Kidney (tissue), 14 donors: ENCODE measurements around the gene STK17B. TPM values are rescaled to one million over a fixed set of nuclear protein-coding genes. Genes with fewer than 3 reads are reported as not detected.

Experiments used
- DNase-seq, 5 donors: peaks; one replicate each; pipeline ENCODE4 v3.0.0-alpha.2; 2013 to 2020
- FAIRE-seq: peaks from 2 replicates; lab custom pipeline; 2012; peaks lifted over from hg19 to GRCh38; lab: Jason Lieb, UNC
- H3K27ac ChIP-seq, 2 donors: one replicate each; pipeline ENCODE4 v1.7.0; 2013; ENCODE audit warnings: low read depth in 2 of 2, low read length in 2 of 2, inconsistent platforms in 1 of 2
- H3K27me3 ChIP-seq: one replicate; pipeline ENCODE4 v1.7.1; 2013; ENCODE audit warnings: low read length, inconsistent platforms; ENCODE audit not compliant: control insufficient read depth, insufficient read depth
- H3K36me3 ChIP-seq, 3 donors: one replicate each; pipeline versions ENCODE4 v1.7.0 to v1.7.1; 2013; ENCODE audit warnings: low read length in 3 of 3, control low read depth in 1 of 3, inconsistent platforms in 1 of 3; ENCODE audit not compliant: insufficient read depth in 3 of 3, control insufficient read depth in 2 of 3
- H3K4me1 ChIP-seq, 3 donors: one replicate each; pipeline versions ENCODE4 v1.7.0 to v1.7.1; 2013; ENCODE audit warnings: low read length in 3 of 3, inconsistent platforms in 1 of 3, low read depth in 1 of 3; ENCODE audit not compliant: control insufficient read depth in 2 of 3, insufficient read depth in 2 of 3
- H3K4me3 ChIP-seq, 3 donors: one replicate each; pipeline versions ENCODE4 v1.7.0 to v1.8.1; 2013; ENCODE audit warnings: low read length in 3 of 3, control low read depth in 1 of 3, inconsistent platforms in 1 of 3
- H3K9ac ChIP-seq, 3 donors: one replicate each; pipeline versions ENCODE4 v1.7.0 to v1.7.1; 2013; ENCODE audit warnings: low read length in 3 of 3, control low read depth in 1 of 3, inconsistent platforms in 1 of 3
- H3K9me3 ChIP-seq, 3 donors: one replicate each; pipeline versions ENCODE4 v1.7.0 to v1.7.1; 2013; ENCODE audit warnings: low read length in 3 of 3, control low read depth in 1 of 3, inconsistent platforms in 1 of 3; ENCODE audit not compliant: control insufficient read depth in 2 of 3, insufficient read depth in 1 of 3
- CTCF ChIP-seq: IDR thresholded peaks from 3 replicates; pipeline ENCODE4 v1.5.1; 2012; ENCODE audit warnings: mild to moderate bottlenecking, moderate library complexity, borderline replicate concordance; ENCODE audit not compliant: insufficient read depth; ENCODE audit errors: extremely low read depth
- intact Hi-C: fragments of 100-400 bp; cut with DNase I; formaldehyde crosslinking; loops from one replicate; pipeline ENCODE4 v1.11.1; 2022
- polyA plus RNA-seq: library from polyadenylated mRNA; stranded (reverse); fragments of 350-450 nt; fragmentation: Illumina TruSeq; extraction: RNeasy Lipid Tissue Mini Kit (QIAGEN cat#74804); gene quantifications from one replicate; pipeline ENCODE4 v1.2.3, GENCODE V29; 2014; ENCODE audit warnings: low read depth, low replicate concordance; ENCODE audit not compliant: insufficient read depth
- total RNA-seq: library from RNA; stranded (reverse); fragmentation: NEBNext Ultra II Directional; extraction: Animal tissue kit (Norgen Biotek cat#: 25700); gene quantifications from one replicate; pipeline ENCODE4 v1.2.1, GENCODE V29; 2021
- donor health status: control.
- donor health status: control.
- donor health status: control.
- donor health status: control.
- donor health status: control.
- donor health status: DM: yes; HTN: yes; CAD: no.
- donor health status: Normal renal cell carcinoma (clear cell type).

The STK17B gene
- total and polyA plus RNA-seq, 2 donors from 2014 or later, result 3.4 to 41.0 TPM

DNA sequence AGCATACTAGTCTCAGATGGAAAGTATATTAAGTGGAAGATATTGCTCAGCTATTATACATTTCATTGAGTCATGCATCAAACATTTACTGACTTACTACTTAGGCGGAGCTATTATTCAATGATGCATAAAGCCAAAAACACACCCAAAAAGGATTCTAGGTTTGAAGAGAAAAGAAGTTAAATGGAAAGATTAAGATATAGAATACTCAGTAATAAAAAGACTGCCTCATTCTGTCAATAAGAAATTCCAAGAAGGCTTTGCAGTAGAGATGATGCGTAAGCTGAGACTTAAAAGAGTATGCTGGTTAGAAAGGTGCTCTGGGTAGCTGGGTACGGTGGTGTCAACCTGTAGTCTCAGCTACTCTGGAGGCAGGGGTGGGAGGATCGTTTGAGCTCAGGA lies 27.6 kb downstream of the STK17B start:
- no peak for DNase-seq
- no peak overlapping the region for H3K4me3 ChIP-seq
- no peaks in the 10 kb centered on the region for H3K9me3 ChIP-seq
- H3K27me3 ChIP-seq, result no peaks in the 10 kb centered on the region
- no peaks in the 10 kb centered on the region for H3K4me1 ChIP-seq
- no peak for FAIRE-seq
- no peak overlapping the region for H3K27ac ChIP-seq
- no peak overlapping the region for H3K9ac ChIP-seq
- peaks cover 0 to 9% (median 3%) of the 10 kb centered on the region in 3 donors for H3K36me3 ChIP-seq
- intact Hi-C loops, result no loop called here
- TF ChIP-seq CTCF, result no peak

DNA sequence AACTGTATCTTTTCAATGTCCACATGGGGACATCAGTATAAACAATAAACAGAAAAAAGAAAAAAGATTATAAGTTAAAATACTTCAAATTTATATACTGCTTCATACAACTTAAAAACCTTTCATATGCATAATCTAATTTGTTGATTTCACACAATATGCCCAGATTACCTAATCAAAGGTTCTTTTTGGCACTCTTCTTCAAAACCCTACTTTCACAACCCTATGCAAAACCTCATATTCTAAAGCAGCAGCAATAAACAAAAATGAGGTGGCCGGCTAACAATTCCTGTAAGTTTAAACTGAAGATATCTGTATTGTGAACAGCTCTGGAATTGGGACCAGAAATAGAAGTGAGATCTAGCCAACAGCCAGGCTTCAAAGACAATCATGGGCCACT lies 28.6 kb downstream of the STK17B start:
- peaks cover 0 to 9% (median 3%) of the 10 kb centered on the region in 3 donors for H3K36me3 ChIP-seq
- no peak overlapping the region for H3K27ac ChIP-seq
- H3K9me3 ChIP-seq, result no peaks in the 10 kb centered on the region
- intact Hi-C loops, result no loop called here
- no peak overlapping the region for H3K4me3 ChIP-seq
- H3K27me3 ChIP-seq, result no peaks in the 10 kb centered on the region
- no peak for TF ChIP-seq CTCF
- no peaks in the 10 kb centered on the region for H3K4me1 ChIP-seq
- no peak for FAIRE-seq
- no peak for DNase-seq
- no peak overlapping the region for H3K9ac ChIP-seq

DNA sequence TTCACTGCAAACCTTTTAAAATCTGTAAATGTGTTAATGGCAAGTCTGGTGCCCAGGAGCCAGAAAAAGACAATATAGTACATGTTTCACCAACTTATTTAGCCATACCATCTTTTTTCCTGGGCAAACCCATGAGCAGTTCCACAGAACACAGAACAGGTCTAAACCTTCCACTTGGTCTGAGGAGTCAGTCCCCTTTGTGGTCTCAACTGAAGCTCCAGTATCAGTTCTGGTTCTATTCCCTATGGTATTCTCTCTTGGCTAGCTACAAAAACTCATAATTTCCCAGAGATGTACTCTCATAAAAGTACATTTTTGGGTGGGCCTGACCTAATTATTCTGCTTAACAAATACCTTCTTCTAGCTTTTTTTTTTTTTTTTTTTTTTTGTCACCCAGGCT lies 31.2 kb downstream of the STK17B start:
- Histone ChIP-seq H3K9ac (no peak overlapping the region), H3K4me1 (no peaks in the 10 kb centered on the region), H3K36me3 (peaks cover 0 to 9% (median 3%) of the 10 kb centered on the region in 3 donors), H3K9me3 (peaks cover 0 to 3% (median 0%) of the 10 kb centered on the region in 3 donors), H3K27ac (no peak overlapping the region), H3K4me3 (no peak overlapping the region), H3K27me3 (no peaks in the 10 kb centered on the region)
- no peak for DNase-seq
- TF ChIP-seq CTCF, result no peak
- intact Hi-C loops, result no loop called here
- FAIRE-seq, result no peak

DNA sequence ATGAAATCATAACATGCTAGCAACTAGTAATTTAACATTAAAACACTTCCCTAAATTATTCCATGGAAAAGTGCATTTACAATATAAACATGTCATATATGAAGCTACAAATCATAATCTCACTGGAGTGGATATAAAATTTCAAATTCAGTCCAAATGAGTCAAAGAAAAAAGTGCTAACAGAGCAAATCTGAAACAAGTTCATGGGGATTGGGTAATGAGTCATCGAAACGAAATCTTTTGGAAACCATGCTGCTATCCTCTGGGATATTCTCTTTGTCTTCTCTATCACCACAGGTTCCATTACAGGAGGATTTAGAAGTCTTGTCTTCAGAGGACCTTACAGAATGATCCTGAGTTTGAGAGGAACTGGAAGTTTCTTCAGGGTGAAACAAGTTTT lies 34.1 kb downstream of the STK17B start:
- FAIRE-seq (no peak), DNase-seq (no peak)
- Histone ChIP-seq H3K9ac (no peak overlapping the region), H3K4me1 (no peaks in the 10 kb centered on the region), H3K4me3 (no peak overlapping the region), H3K9me3 (peaks cover 0 to 13% (median 5%) of the 10 kb centered on the region in 3 donors), H3K27ac (no peak overlapping the region), H3K27me3 (no peaks in the 10 kb centered on the region), H3K36me3 (peaks cover 0 to 5% (median 0%) of the 10 kb centered on the region in 3 donors)
- TF ChIP-seq CTCF, result no peak
- intact Hi-C loops, result no loop called here
